Stimulated activated CD8-positive, alpha-beta memory T cell treated with anti-CD3 and anti-CD28 coated beads, Interleukin-15, amount 100 ng/mL, for 48 hours (primary cell): ENCODE results near the gene TRPM1.
"Not testable (repeated sequence)": the region's sequence is repeated elsewhere in the genome, so short reads cannot be mapped to it uniquely, and the experiment has no call there.

ENCODE experiments used
- DNase-seq, 2 donors: peaks; one replicate each; pipeline ENCODE4 v3.0.0-alpha.2; 2020; ENCODE audit warnings: low read depth in 2 of 2

Gene TRPM1

GRCh38 chr15:31125061-31125460 lies 23.5 kb upstream of the TRPM1 start:
- no peak for DNase-seq

GRCh38 chr15:31116423-31117030 lies 15.0 kb upstream of the TRPM1 start:
- no peak for DNase-seq

GRCh38 chr15:31111091-31111647 lies 9.6 kb upstream of the TRPM1 start:
- no peak for DNase-seq

- DNase-seq: no peak
These were observed 7.3 kb upstream of the TRPM1 start for GRCh38 chr15:31108836-31109235.

- DNase-seq: no peak
These were observed 5.2 kb upstream of the TRPM1 start for GRCh38 chr15:31106495-31107300.

- DNase-seq: no peak
These were observed 2.5 kb upstream of the TRPM1 start for GRCh38 chr15:31104003-31104402.

- DNase-seq: no peak
These were observed 1.1 kb upstream of the TRPM1 start for GRCh38 chr15:31102374-31103342.

- DNase-seq: no peak
These were observed 455 bp upstream of the TRPM1 start for GRCh38 chr15:31102039-31102321.

- DNase-seq: no peak
These were observed 787 bp downstream of the TRPM1 start for GRCh38 chr15:31100738-31101137.

GRCh38 chr15:31098953-31099740 lies 2.4 kb downstream of the TRPM1 start:
- DNase-seq: no peak

- no peak for DNase-seq
These were observed 3.0 kb downstream of the TRPM1 start for GRCh38 chr15:31098491-31098917.

- no peak for DNase-seq
These were observed 5.0 kb downstream of the TRPM1 start for GRCh38 chr15:31096563-31096962.

- no peak for DNase-seq
These were observed 10.0 kb downstream of the TRPM1 start for GRCh38 chr15:31091481-31091880.

GRCh38 chr15:31090766-31091165 lies 10.8 kb downstream of the TRPM1 start:
- DNase-seq: no peak

GRCh38 chr15:31089368-31090047 lies 12.0 kb downstream of the TRPM1 start:
- no peak for DNase-seq

- no peak for DNase-seq
These were observed 12.7 kb downstream of the TRPM1 start for GRCh38 chr15:31088672-31089367.

- not testable (repeated sequence) for DNase-seq
These were observed 13.5 kb downstream of the TRPM1 start for GRCh38 chr15:31088041-31088440.

GRCh38 chr15:31086344-31086743 lies 15.2 kb downstream of the TRPM1 start:
- DNase-seq: no peak

- no peak for DNase-seq
These were observed 16.2 kb downstream of the TRPM1 start for GRCh38 chr15:31085359-31085758.

- DNase-seq: no peak
These were observed 17.3 kb downstream of the TRPM1 start for GRCh38 chr15:31084176-31084575.
